ENCODE data around the gene PPFIBP2. TPM values are rescaled to one million over a fixed set of nuclear protein-coding genes. Genes with fewer than 3 reads are reported as not detected.
A peak's percentile ranks its signal among the peaks of the same experiment; 100 is the strongest.

The PPFIBP2 gene
- total and polyA plus RNA-seq, 10 of the 15 experiments (the other 5 are each of a cell fraction or from before 2014, with no cell fraction given), result 17.3 to 56.3 (median 39.2) TPM

- TF ChIP-seq BMI1 (IDR thresholded peaks at IDR 0.05; ENCODE audit: borderline replicate concordance), result no peak
- peak; percentile 85; the same call in 1 of the 2 replicates for TF ChIP-seq MTA3 (IDR thresholded peaks at IDR 0.05; ENCODE audit: borderline replicate concordance, low read length)
- peak; percentile 87 for TF ChIP-seq RUNX3 (IDR thresholded peaks at IDR 0.05; ENCODE audit: low read length)
- TF ChIP-seq POU2F2 (IDR thresholded peaks at IDR 0.05; ENCODE audit: borderline replicate concordance, low read depth, low read length), result 0 out of 3 replicates have a peak, but pooled peaks have one; percentile 42
- peak; percentile 22; the same call in 1 of the 2 replicates for TF ChIP-seq CREM (IDR thresholded peaks at IDR 0.05; ENCODE audit: low read depth)
- no peak for TF ChIP-seq CHD2 (IDR thresholded peaks at IDR 0.05; ENCODE audit: borderline replicate concordance, low read depth, low read length)
- TF ChIP-seq JUNB (IDR thresholded peaks at IDR 0.05), result peak; percentile 70
- TF ChIP-seq SP1 (IDR thresholded peaks at IDR 0.05; ENCODE audit: low read depth, low read length), result peak; percentile 34
- no peak for TF ChIP-seq SMARCA5 (IDR thresholded peaks at IDR 0.05)
- peak; percentile 58; the same call in 1 of the 2 replicates for TF ChIP-seq FOXM1 (IDR thresholded peaks at IDR 0.05; ENCODE audit: low read depth, low read length)
- no peak for TF ChIP-seq ZNF217 (IDR thresholded peaks at IDR 0.05)
- peak; percentile 38; the same call in 1 of the 2 replicates for TF ChIP-seq PKNOX1 (IDR thresholded peaks at IDR 0.05)
- 0 out of 2 replicates have a peak, but pooled peaks have one; percentile 42 for TF ChIP-seq SPI1 (IDR thresholded peaks at IDR 0.05; ENCODE audit: borderline replicate concordance, insufficient read depth, low read depth, low read length)
- TF ChIP-seq POLR2AphosphoS5 (IDR thresholded peaks at IDR 0.05; ENCODE audit: low read length), result no peak
- TF ChIP-seq IRF4 (IDR thresholded peaks at IDR 0.05; ENCODE audit: low read depth, low read length), result peak; percentile 49; the same call in 1 of the 2 replicates
- 0 out of 2 replicates have a peak, but pooled peaks have one; percentile 10 for TF ChIP-seq TCF3 (IDR thresholded peaks at IDR 0.05; ENCODE audit: borderline replicate concordance, insufficient read depth, low read depth, low read length)
- peak; percentile 94 for TF ChIP-seq MEF2A (IDR thresholded peaks at IDR 0.05; ENCODE audit: insufficient read depth, low read depth, low read length)
Measured at GRCh38 chr11:7534042-7534378, 20.2 kb downstream of the PPFIBP2 start (continued).

Data from GM12878 (cell line).